ENCODE results near the gene KRTAP10-3. TPM values are rescaled to one million over a fixed set of nuclear protein-coding genes. Genes with fewer than 3 reads are reported as not detected.

Gene KRTAP10-3
- polyA plus RNA-seq, 4 donors: not detected

- no peak for DNase-seq (ENCODE audit: low read depth in 4 of 4, low spot score in 3 of 4)
Observed at GRCh38 chr21:44531606-44532564, 26.7 kb downstream of the KRTAP10-3 start.

GRCh38 chr21:44530903-44531605, 27.5 kb downstream of the KRTAP10-3 start:
- no peak for DNase-seq (ENCODE audit: low read depth in 4 of 4, low spot score in 3 of 4)

GRCh38 chr21:44530221-44530902, 28.2 kb downstream of the KRTAP10-3 start:
- no peak for DNase-seq (ENCODE audit: low read depth in 4 of 4, low spot score in 3 of 4)

- DNase-seq (ENCODE audit: low read depth in 4 of 4, low spot score in 3 of 4): no peak
Observed at GRCh38 chr21:44529503-44530125, 29.0 kb downstream of the KRTAP10-3 start.

GRCh38 chr21:44529011-44529421, 29.6 kb downstream of the KRTAP10-3 start:
- DNase-seq (ENCODE audit: low read depth in 4 of 4, low spot score in 3 of 4): no peak

- DNase-seq (ENCODE audit: low read depth in 4 of 4, low spot score in 3 of 4): no peak
Observed at GRCh38 chr21:44528634-44528995, 30.0 kb downstream of the KRTAP10-3 start.

GRCh38 chr21:44527983-44528633, 30.5 kb downstream of the KRTAP10-3 start:
- DNase-seq (ENCODE audit: low read depth in 4 of 4, low spot score in 3 of 4): no peak

- DNase-seq (ENCODE audit: low read depth in 4 of 4, low spot score in 3 of 4): no peak
Observed at GRCh38 chr21:44527156-44527982, 31.2 kb downstream of the KRTAP10-3 start.

- DNase-seq (ENCODE audit: low read depth in 4 of 4, low spot score in 3 of 4): no peak
Observed at GRCh38 chr21:44526096-44526997, 32.2 kb downstream of the KRTAP10-3 start.

GRCh38 chr21:44525391-44526095, 33.1 kb downstream of the KRTAP10-3 start:
- no peak for DNase-seq (ENCODE audit: low read depth in 4 of 4, low spot score in 3 of 4)

GRCh38 chr21:44524414-44525371, 33.9 kb downstream of the KRTAP10-3 start:
- DNase-seq (ENCODE audit: low read depth in 4 of 4, low spot score in 3 of 4): no peak

- no peak for DNase-seq (ENCODE audit: low read depth in 4 of 4, low spot score in 3 of 4)
Observed at GRCh38 chr21:44523567-44524413, 34.8 kb downstream of the KRTAP10-3 start.

- DNase-seq (ENCODE audit: low read depth in 4 of 4, low spot score in 3 of 4): no peak
Observed at GRCh38 chr21:44522753-44523204, 35.8 kb downstream of the KRTAP10-3 start.

GRCh38 chr21:44521928-44522752, 36.5 kb downstream of the KRTAP10-3 start:
- DNase-seq (ENCODE audit: low read depth in 4 of 4, low spot score in 3 of 4): no peak
